Heart left ventricle (tissue), 13 donors: ENCODE results near the gene PCDHGB1.

Source experiments
- POLR2A ChIP-seq, 2 donors: fragments of 450-650 bp; IDR thresholded peaks; one replicate each; pipeline ENCODE4 v1.6.1; 2017; ENCODE audit warnings: antibody characterized with exemption in 2 of 2, mild to moderate bottlenecking in 2 of 2, moderate library complexity in 2 of 2
- TF ChIP-seq, protein P1 (sequence below), 12 donors: fragments of 200-600 bp; sonication (generic) in 4 of 12; IDR thresholded peaks; one replicate each; pipeline versions ENCODE4 v1.5.0 to v1.8.0; 2018 to 2022; ENCODE audit warnings: antibody characterized with exemption in 12 of 12, mild to moderate bottlenecking in 5 of 12
- donor health status: ischemic (EF 13 %, LVEDD 7.1; RV severe dilation, severe dysfunction).
- donor health status: DM: no; HTN: yes; CAD: no.
- donor health status: DM: no; HTN: no; CAD: no.
- donor health status: ischemic (EF 25% LVEDD 6.9; RV normal size, moderate dysfunction).
- donor health status: ischemic (EF 25% LVEDD 5.7; RV mildly dilated, moderate dysfunction).
- donor health status: ischemic (EF 35%, LVEDD 5.7; RV mildly dilated, moderate dysfunction).
- donor health status: nonischemic (EF 11% LVEDD 7.7; RV severe dilation, severe dysfunction).
- donor health status: DM: yes; HTN: yes; CAD: no.
- donor health status: PGD.
- donor health status: ischemic (EF 29% LVEDD 5.4; RV normal size, mild dysfunction).
- donor health status: nonischemic (EF 23%, LVEDD 6.1; RV moderate dilation, normal function).

DNA sequence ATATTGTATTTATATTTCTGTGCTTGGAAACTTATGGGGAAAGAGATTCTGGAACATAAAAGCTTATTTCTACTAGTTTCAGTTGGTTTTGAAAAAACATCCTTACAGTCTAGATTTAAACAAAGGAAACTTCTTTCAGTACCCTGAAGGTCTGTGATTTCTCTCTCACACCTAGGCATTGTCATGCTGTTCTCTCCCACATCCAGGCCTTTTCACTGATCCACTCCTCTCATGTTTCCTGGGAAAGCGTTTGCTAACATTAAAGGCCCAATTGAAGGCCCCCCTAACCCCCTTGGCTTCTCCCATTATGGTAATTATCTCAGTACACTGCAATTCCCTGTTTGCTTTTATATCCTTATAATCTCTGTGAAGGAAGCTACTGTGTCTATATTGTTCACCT, 7.1 kb upstream of the PCDHGB1 start:
- TF ChIP-seq, protein P1, sequence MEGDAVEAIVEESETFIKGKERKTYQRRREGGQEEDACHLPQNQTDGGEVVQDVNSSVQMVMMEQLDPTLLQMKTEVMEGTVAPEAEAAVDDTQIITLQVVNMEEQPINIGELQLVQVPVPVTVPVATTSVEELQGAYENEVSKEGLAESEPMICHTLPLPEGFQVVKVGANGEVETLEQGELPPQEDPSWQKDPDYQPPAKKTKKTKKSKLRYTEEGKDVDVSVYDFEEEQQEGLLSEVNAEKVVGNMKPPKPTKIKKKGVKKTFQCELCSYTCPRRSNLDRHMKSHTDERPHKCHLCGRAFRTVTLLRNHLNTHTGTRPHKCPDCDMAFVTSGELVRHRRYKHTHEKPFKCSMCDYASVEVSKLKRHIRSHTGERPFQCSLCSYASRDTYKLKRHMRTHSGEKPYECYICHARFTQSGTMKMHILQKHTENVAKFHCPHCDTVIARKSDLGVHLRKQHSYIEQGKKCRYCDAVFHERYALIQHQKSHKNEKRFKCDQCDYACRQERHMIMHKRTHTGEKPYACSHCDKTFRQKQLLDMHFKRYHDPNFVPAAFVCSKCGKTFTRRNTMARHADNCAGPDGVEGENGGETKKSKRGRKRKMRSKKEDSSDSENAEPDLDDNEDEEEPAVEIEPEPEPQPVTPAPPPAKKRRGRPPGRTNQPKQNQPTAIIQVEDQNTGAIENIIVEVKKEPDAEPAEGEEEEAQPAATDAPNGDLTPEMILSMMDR (IDR thresholded peaks at IDR 0.05): no peak
- no peak for TF ChIP-seq POLR2A (IDR thresholded peaks at IDR 0.05)
